Esophagus muscularis mucosa (tissue), 4 donors: ENCODE data around the gene CFAP141. TPM values are rescaled to one million over a fixed set of nuclear protein-coding genes. Genes with fewer than 3 reads are reported as not detected.

Experiments used
- DNase-seq: peaks from one replicate; pipeline ENCODE4 v3.0.0-alpha.2; 2017; ENCODE audit errors: extremely low spot score
- H3K27ac ChIP-seq, 4 donors: fragments of 200-600 bp; sonication (generic); replicated peaks in 1 of 4; 1 replicate in 3 of 4; 2 replicates in 1 of 4; pipeline ENCODE4 v1.5.1; 2016 to 2019; ENCODE audit warnings: mild to moderate bottlenecking in 1 of 4
- H3K27me3 ChIP-seq, 4 donors: fragments of 200-600 bp; sonication (generic); one replicate each; pipeline versions ENCODE4 v1.5.1 to v1.6.0; 2016 to 2019
- H3K36me3 ChIP-seq, 4 donors: fragments of 200-600 bp; sonication (generic); one replicate each; pipeline ENCODE4 v1.5.1; 2016 to 2019
- H3K4me1 ChIP-seq, 4 donors: fragments of 200-600 bp; sonication (generic); one replicate each; pipeline ENCODE4 v1.5.1; 2016 to 2019
- H3K4me3 ChIP-seq, 4 donors: fragments of 200-600 bp; sonication (generic); 1 replicate in 2 of 4; 2 replicates in 2 of 4; pipeline ENCODE4 v1.5.1; 2016 to 2019; ENCODE audit warnings: mild to moderate bottlenecking in 4 of 4, moderate library complexity in 1 of 4
- H3K9me3 ChIP-seq, 4 donors: fragments of 200-600 bp; sonication (generic); 1 replicate in 3 of 4; 2 replicates in 1 of 4; pipeline ENCODE4 v1.5.1; 2016 to 2019
- CTCF ChIP-seq, 3 experiments: fragments of 200-600 bp in 2 of 3; fragments of 450-650 bp in 1 of 3; sonication (generic) in 2 of 3; IDR thresholded peaks; one replicate each; pipeline ENCODE4 v1.5.1; 2017 to 2019; ENCODE audit warnings: antibody characterized with exemption in 3 of 3, mild to moderate bottlenecking in 2 of 3, moderate library complexity in 1 of 3
- EP300 ChIP-seq: sonication (generic); formaldehyde crosslinking; IDR thresholded peaks from one replicate; pipeline ENCODE4 v1.6.1; 2017; ENCODE audit warnings: antibody characterized with exemption
- POLR2A ChIP-seq: fragments of 450-650 bp; IDR thresholded peaks from one replicate; pipeline ENCODE4 v1.6.1; 2017; ENCODE audit warnings: antibody characterized with exemption, moderate library complexity, mild to moderate bottlenecking, low read depth
- POLR2AphosphoS5 ChIP-seq, 2 donors: sonication (generic); formaldehyde crosslinking; IDR thresholded peaks; one replicate each; pipeline ENCODE4 v1.6.1; 2017; ENCODE audit warnings: antibody characterized with exemption in 2 of 2
- WGBS: methylation state at CpG from one replicate; pipeline ENCODE4 v1.1.5; 2018; 5-methylcytosine and 5-hydroxymethylcytosine counted together
- intact Hi-C: fragments of 100-400 bp; cut with DNase I; formaldehyde crosslinking; loops from one replicate; pipeline ENCODE4 v1.15.1; 2023
- total RNA-seq, 4 donors: library from RNA; depleted of rRNA; stranded (reverse); fragments of >200 nt; gene quantifications; one replicate each; pipeline versions ENCODE4 v1.1.0 to v1.2.1, GENCODE V29; 2016

Gene CFAP141
- total RNA-seq, 4 donors from 2014 or later: not detected

GRCh38 chr1:154220071-154220969, 14.2 kb upstream of the CFAP141 start, which contains the start of gene UBAP2L:
TSS of gene UBAP2L (plus strand) at chr1:154220955. CDS start at chr1:154225124, 4,169 bp downstream.
- Histone ChIP-seq H3K4me3 (peak within 1 kb of the TSS; percentile 70 to 94 (median 90)), H3K27ac (peak within 1 kb of the TSS; percentile 97 to 100 (median 98)), H3K4me1 (peaks cover 44 to 77% (median 63%) of the 10 kb centered on the region in 4 donors), H3K9me3 (no peaks in the 10 kb centered on the region), H3K36me3 (peaks cover 4 to 38% (median 20%) of the 10 kb centered on the region in 4 donors), H3K27me3 (no peaks in the 10 kb centered on the region)
- peak; percentile 98 to 100 for TF ChIP-seq POLR2AphosphoS5 (IDR thresholded peaks at IDR 0.05)
- no peak for TF ChIP-seq CTCF (IDR thresholded peaks at IDR 0.05)
- peak; percentile 38 for TF ChIP-seq POLR2A
- TF ChIP-seq EP300: peak; percentile 87
- WGBS: under 1% methylated on average over 37 of the region's 73 CpGs
- DNase-seq: peak; percentile 100
- intact Hi-C loops: loop anchor here (2.0 kb wide), 1 partner anchor 52 kb away; the partner anchor contains the start of gene HAX1

GRCh38 chr1:154219541-154219940, 13.4 kb upstream of the CFAP141 start:
- DNase-seq: no peak
- Histone ChIP-seq H3K27me3 (no peaks in the 10 kb centered on the region), H3K27ac (peak overlapping the region; percentile 97 to 100 (median 98)), H3K9me3 (no peaks in the 10 kb centered on the region), H3K36me3 (peaks cover 4 to 39% (median 21%) of the 10 kb centered on the region in 4 donors), H3K4me1 (peaks cover 44 to 69% (median 57%) of the 10 kb centered on the region in 4 donors), H3K4me3 (peak overlapping the region; percentile 70 to 94 (median 90))
- TF ChIP-seq POLR2A (no peak), EP300 (no peak), POLR2AphosphoS5 (IDR thresholded peaks at IDR 0.05) (no peak), CTCF (IDR thresholded peaks at IDR 0.05) (no peak)
- intact Hi-C loops: no loop called here
- 22% methylated on average over 5 of the region's 5 CpGs for WGBS

- peak overlapping the region in 3 of 4 donors; percentile 97 to 100 (median 98) for H3K27ac ChIP-seq
- peak overlapping the region in 2 of 4 donors; percentile 86 to 94 for H3K4me3 ChIP-seq
- H3K4me1 ChIP-seq: peaks cover 35 to 59% (median 47%) of the 10 kb centered on the region in 4 donors
- TF ChIP-seq CTCF (IDR thresholded peaks at IDR 0.05) (no peak), POLR2A (no peak), POLR2AphosphoS5 (IDR thresholded peaks at IDR 0.05) (no peak), EP300 (no peak)
- intact Hi-C loops: no loop called here
- 58% methylated on average over 3 of the region's 3 CpGs for WGBS
- no peaks in the 10 kb centered on the region for H3K27me3 ChIP-seq
- H3K9me3 ChIP-seq: no peaks in the 10 kb centered on the region
- DNase-seq: no peak
- peaks cover 12 to 49% (median 31%) of the 10 kb centered on the region in 4 donors for H3K36me3 ChIP-seq
These were observed 12.4 kb upstream of the CFAP141 start for GRCh38 chr1:154218545-154218944.

GRCh38 chr1:154213274-154213673, 7.1 kb upstream of the CFAP141 start:
- H3K4me1 ChIP-seq: peaks cover 7 to 22% (median 13%) of the 10 kb centered on the region in 4 donors
- H3K36me3 ChIP-seq: peaks cover 60 to 95% (median 79%) of the 10 kb centered on the region in 4 donors
- no peaks in the 10 kb centered on the region for H3K27me3 ChIP-seq
- no peak overlapping the region for H3K27ac ChIP-seq
- no peak for TF ChIP-seq EP300
- TF ChIP-seq POLR2AphosphoS5 (IDR thresholded peaks at IDR 0.05): no peak
- TF ChIP-seq POLR2A: no peak
- no peak for TF ChIP-seq CTCF (IDR thresholded peaks at IDR 0.05)
- no peak overlapping the region for H3K4me3 ChIP-seq
- no peak for DNase-seq
- intact Hi-C loops: no loop called here
- H3K9me3 ChIP-seq: no peaks in the 10 kb centered on the region
- WGBS: 88% methylated on average over 1 of the region's 1 CpG
